OCI-LY1 (cell line): ENCODE measurements around the gene EBPL.

Experiments used
- H2AFZ ChIP-seq: fragments of 200-600 bp; sonication (generic), shearing (Covaris generic); 2 replicates; pipeline ENCODE4 v1.6.0; 2014; ENCODE audit warnings: antibody characterized with exemption, mild to moderate bottlenecking, low read length
- H3F3A ChIP-seq: fragments of 200-600 bp; sonication (generic), shearing (Covaris generic); 2 replicates; pipeline ENCODE4 v1.6.0; 2014; ENCODE audit warnings: mild to moderate bottlenecking, antibody characterized with exemption, low read length, moderate library complexity; ENCODE audit not compliant: insufficient read depth
- H3K27ac ChIP-seq: fragments of 200-600 bp; sonication (generic); 2 replicates; pipeline ENCODE4 v1.5.1; 2014; ENCODE audit warnings: low read length, mixed run types, mild to moderate bottlenecking, low read depth; ENCODE audit not compliant: poor library complexity, severe bottlenecking
- H3K27me3 ChIP-seq: fragments of 200-600 bp; sonication (generic); 2 replicates; pipeline ENCODE4 v1.6.0; 2014; ENCODE audit warnings: antibody characterized with exemption, mild to moderate bottlenecking, low read length, moderate library complexity; ENCODE audit not compliant: insufficient read depth
- H3K36me3 ChIP-seq: fragments of 200-600 bp; sonication (generic); 2 replicates; pipeline ENCODE4 v1.6.1; 2014; ENCODE audit warnings: mild to moderate bottlenecking, antibody characterized with exemption, low read length, moderate library complexity, mixed read lengths; ENCODE audit not compliant: insufficient read depth
- H3K4me1 ChIP-seq: fragments of 200-600 bp; sonication (generic); 2 replicates; pipeline ENCODE4 v1.5.1; 2014; ENCODE audit warnings: mild to moderate bottlenecking, low read length, moderate library complexity; ENCODE audit not compliant: insufficient read depth, severe bottlenecking
- H3K4me2 ChIP-seq: fragments of 200-600 bp; sonication (generic), shearing (Covaris generic); 2 replicates; pipeline ENCODE4 v1.6.1; 2014; ENCODE audit warnings: low read length
- H3K4me3 ChIP-seq: fragments of 200-600 bp; sonication (generic); 2 replicates; pipeline ENCODE4 v1.5.1; 2014; ENCODE audit warnings: low read length, low read depth, mild to moderate bottlenecking, mixed read lengths; ENCODE audit not compliant: poor library complexity, severe bottlenecking
- H3K79me2 ChIP-seq: fragments of 200-600 bp; shearing (Covaris generic); 2 replicates; pipeline ENCODE4 v1.6.1; 2016; ENCODE audit warnings: mixed run types, low read length, mixed read lengths; ENCODE audit not compliant: insufficient read depth
- H3K9ac ChIP-seq: fragments of 200-600 bp; sonication (generic), shearing (Covaris generic); 2 replicates; pipeline ENCODE4 v1.6.1; 2014; ENCODE audit warnings: mild to moderate bottlenecking, low read length, mixed read lengths
- H3K9me2 ChIP-seq: fragments of 200-600 bp; sonication (generic), shearing (Covaris generic); 2 replicates; pipeline ENCODE4 v1.6.1; 2014; ENCODE audit warnings: low read depth, mild to moderate bottlenecking, low read length, mixed read lengths
- H3K9me3 ChIP-seq: fragments of 200-600 bp; shearing (Covaris generic); 2 replicates; pipeline ENCODE4 v1.6.1; 2014; ENCODE audit warnings: low read length, mixed read lengths
- H4K20me1 ChIP-seq: fragments of 200-600 bp; sonication (generic), shearing (Covaris generic); 2 replicates; pipeline ENCODE4 v1.6.0; 2016; ENCODE audit warnings: mild to moderate bottlenecking, low read length; ENCODE audit not compliant: insufficient read depth
- CTCF ChIP-seq: fragments of 200-600 bp; sonication (generic), shearing (Covaris generic); IDR thresholded peaks from 2 replicates; pipeline ENCODE4 v1.5.1; 2017; ENCODE audit warnings: mild to moderate bottlenecking, antibody characterized with exemption, low read length, moderate library complexity, mixed read lengths
- EZH2 ChIP-seq: fragments of 200-600 bp; sonication (generic), shearing (Covaris generic); IDR thresholded peaks from 2 replicates; pipeline ENCODE4 v1.8.0; 2017; ENCODE audit warnings: borderline replicate concordance, mixed run types, mild to moderate bottlenecking, antibody characterized with exemption, low read length, moderate library complexity, mixed read lengths

Gene EBPL

GRCh38 chr13:49655906-49656305 lies 35.4 kb downstream of the EBPL start:
- Histone ChIP-seq H3K79me2 (no peaks in the 10 kb centered on the region), H3K9ac (no peak overlapping the region), H3K27ac (no peak overlapping the region)

GRCh38 chr13:49654011-49654410 lies 37.3 kb downstream of the EBPL start:
- Histone ChIP-seq H3F3A (no peaks in the 10 kb centered on the region), H3K9me3 (no peaks in the 10 kb centered on the region), H3K27ac (no peak overlapping the region), H3K4me3 (no peak overlapping the region), H4K20me1 (no peaks in the 10 kb centered on the region), H3K4me2 (no peak overlapping the region), H3K9me2 (no peaks in the 10 kb centered on the region), H3K27me3 (no peaks in the 10 kb centered on the region), H3K4me1 (no peaks in the 10 kb centered on the region), H3K36me3 (no peaks in the 10 kb centered on the region; the same call in 1 of the 2 replicates), H3K79me2 (no peaks in the 10 kb centered on the region), H2AFZ (no peak overlapping the region), H3K9ac (no peak overlapping the region)
- TF ChIP-seq CTCF (no peak), EZH2 (no peak)

More at GRCh38 chr13:49655906-49656305, 35.4 kb downstream of the EBPL start:
- no peaks in the 10 kb centered on the region for H3K9me3 ChIP-seq
- H3K9me2 ChIP-seq: no peaks in the 10 kb centered on the region
- no peak overlapping the region for H2AFZ ChIP-seq
- H3K36me3 ChIP-seq: peaks cover 10% of the 10 kb centered on the region; the same call in 1 of the 2 replicates
- H3K4me2 ChIP-seq: no peak overlapping the region
- no peaks in the 10 kb centered on the region for H3K4me1 ChIP-seq
- H3K4me3 ChIP-seq: no peak overlapping the region
- TF ChIP-seq CTCF (no peak), EZH2 (no peak)
- H4K20me1 ChIP-seq: no peaks in the 10 kb centered on the region
- no peaks in the 10 kb centered on the region for H3F3A ChIP-seq
- no peaks in the 10 kb centered on the region for H3K27me3 ChIP-seq

- no peak overlapping the region for H3K4me2 ChIP-seq
Measured at GRCh38 chr13:49653478-49653877, 37.8 kb downstream of the EBPL start.

More at GRCh38 chr13:49653478-49653877, 37.8 kb downstream of the EBPL start:
- TF ChIP-seq EZH2 (no peak), CTCF (no peak)
- Histone ChIP-seq H3F3A (no peaks in the 10 kb centered on the region), H3K9me3 (no peaks in the 10 kb centered on the region), H3K4me1 (no peaks in the 10 kb centered on the region), H3K9me2 (no peaks in the 10 kb centered on the region), H3K9ac (no peak overlapping the region), H3K27me3 (no peaks in the 10 kb centered on the region), H3K36me3 (no peaks in the 10 kb centered on the region), H2AFZ (no peak overlapping the region), H3K27ac (no peak overlapping the region), H3K4me3 (no peak overlapping the region), H3K79me2 (no peaks in the 10 kb centered on the region), H4K20me1 (no peaks in the 10 kb centered on the region)
